HG02610 (cell line): ENCODE results near the gene HPD.
A peak's percentile ranks its signal among the peaks of the same experiment; 100 is the strongest.
"Not testable (repeated sequence)": the region's sequence is repeated elsewhere in the genome, so short reads cannot be mapped to it uniquely, and the experiment has no call there.

Experiments
- ATAC-seq: cut with Tn5 transposase; IDR thresholded peaks from one replicate; pipeline ENCODE4 v1.9.1; 2021; ENCODE audit warnings: mild to moderate bottlenecking, moderate library complexity; ENCODE audit not compliant: unreplicated experiment

The HPD gene

GRCh38 chr12:121858662-121859572, at the start of gene HPD:
Gene HPD (minus strand): TSS chr12:121858859. CDS start chr12:121858823, 36 bp downstream.
- ATAC-seq = no peak

DNA sequence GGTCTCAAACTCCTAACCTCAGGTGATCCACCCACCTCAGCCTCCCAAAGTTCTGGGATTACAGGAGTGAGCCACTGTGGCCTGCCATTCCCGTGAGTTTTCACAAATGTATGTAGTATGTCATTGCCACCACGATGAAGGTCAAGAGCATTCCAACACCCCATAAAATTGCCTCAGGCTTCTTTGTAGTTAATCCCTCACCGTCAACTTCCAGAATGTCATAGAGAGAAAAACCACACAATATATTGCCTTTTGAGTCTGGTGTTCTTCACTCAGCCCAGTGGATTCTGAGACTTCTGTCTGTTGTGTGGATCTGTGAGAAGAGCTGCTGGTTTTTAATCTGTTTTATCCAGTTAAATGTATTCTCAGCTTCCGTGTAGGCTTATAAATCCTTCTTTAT, 47.1 kb upstream of the HPD start:
- ATAC-seq = no peak

- no peak for ATAC-seq
These were observed 44.5 kb upstream of the HPD start for GRCh38 chr12:121903202-121903601.

- ATAC-seq = no peak
These were observed 40.9 kb upstream of the HPD start for GRCh38 chr12:121899590-121899989.

DNA sequence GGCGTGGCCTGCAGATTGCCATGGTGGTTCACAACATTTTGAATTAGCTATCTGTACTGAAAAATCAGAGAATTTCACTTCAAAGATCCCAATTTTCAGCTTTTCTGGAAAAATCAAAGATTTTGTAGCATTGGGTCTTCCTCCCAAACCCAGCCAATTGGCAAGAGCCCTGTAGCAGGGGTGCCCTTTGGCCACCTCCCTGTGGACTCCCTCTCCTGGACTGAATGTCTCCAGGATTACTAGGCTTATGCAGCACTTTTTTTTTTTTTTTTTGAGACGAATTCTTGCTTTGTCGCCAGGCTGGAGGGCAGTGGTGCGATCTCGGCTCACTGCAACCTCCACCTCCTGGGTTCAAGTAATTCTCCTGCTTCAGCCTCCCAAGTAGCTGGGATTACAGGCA, 39.6 kb upstream of the HPD start:
- no peak for ATAC-seq

GRCh38 chr12:121894633-121895032, 36.0 kb upstream of the HPD start:
- ATAC-seq = no peak

GRCh38 chr12:121893961-121894460, 35.4 kb upstream of the HPD start:
- ATAC-seq = no peak

GRCh38 chr12:121892673-121893561, 34.3 kb upstream of the HPD start:
- no peak for ATAC-seq

- ATAC-seq = not testable (repeated sequence)
These were observed 31.0 kb upstream of the HPD start for GRCh38 chr12:121889661-121890060.

DNA sequence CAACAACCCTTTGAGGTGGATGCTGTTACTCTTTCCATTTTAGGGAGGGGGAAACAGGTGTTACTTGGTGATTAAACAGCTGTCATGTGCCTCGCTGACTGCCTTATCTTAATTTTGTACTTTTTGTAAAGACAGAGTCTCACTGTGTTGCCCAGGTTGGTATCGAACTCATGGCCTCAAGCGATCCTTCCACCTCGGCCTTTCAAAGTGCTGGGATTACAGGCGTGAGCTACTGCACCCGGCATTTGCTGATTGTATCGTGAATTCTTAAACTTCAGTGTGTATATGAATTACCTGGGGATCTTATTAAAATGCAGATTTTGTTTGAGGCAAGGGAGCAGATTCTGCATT, 30.6 kb upstream of the HPD start:
- ATAC-seq = no peak

DNA sequence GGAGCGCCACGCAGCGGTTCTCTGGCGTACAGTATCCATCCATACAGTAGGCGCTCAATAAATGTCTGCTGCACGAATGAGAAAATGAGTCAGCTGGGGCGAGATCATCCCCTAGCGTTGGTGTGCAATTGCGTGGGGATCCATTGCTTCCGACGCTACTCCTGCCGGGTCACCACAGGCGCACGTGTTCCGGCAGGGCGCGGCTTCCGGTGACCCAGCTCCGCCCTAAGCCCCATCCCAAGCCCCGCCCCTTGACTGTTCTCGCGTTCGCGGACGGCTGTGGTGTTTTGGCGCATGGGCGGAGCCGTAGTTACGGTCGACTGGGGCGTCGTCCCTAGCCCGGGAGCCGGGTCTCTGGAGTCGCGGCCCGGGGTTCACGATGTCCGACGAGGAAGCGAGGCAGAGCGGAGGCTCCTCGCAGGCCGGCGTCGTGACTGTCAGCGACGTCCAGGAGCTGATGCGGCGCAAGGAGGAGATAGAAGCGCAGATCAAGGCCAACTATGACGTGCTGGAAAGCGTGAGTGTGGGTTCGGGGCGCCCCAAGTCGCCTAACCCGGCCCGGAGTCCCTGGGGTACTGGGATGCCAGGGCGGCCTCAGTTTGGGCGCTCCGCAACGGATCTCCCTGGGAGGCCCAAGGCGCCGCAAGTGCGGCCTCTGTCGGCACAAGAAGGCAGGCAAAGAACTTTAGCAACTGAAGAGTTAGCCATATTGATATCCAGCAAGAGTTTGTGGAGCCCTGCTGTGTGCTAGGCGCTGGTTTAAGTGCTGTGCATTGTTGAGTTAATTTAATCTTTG, 30.0 kb upstream of the HPD start, which contains the start of gene PSMD9:
Gene PSMD9 (plus strand): TSS at position 313 of the 796 bp plus-strand sequence. CDS start 67 bp downstream, at position 380.
- ATAC-seq = peak; percentile 91

DNA sequence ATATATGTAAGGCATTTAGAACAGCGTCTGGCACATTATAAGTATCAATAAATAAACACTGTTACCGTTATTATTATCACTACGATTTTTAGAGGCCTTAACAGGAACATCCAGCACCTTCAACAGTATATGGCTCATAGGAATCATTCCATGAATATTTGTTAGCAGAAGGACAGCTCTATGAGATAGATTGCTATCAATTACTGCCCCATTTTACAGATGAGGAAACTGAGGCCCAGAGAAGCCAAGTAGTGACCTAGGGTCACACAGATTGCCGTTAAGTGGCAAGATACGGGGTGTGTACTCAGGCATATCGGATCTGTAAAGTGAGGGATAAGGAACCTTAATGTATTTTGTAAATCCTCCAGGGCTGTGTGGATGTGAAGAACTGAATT, 29.4 kb upstream of the HPD start:
- ATAC-seq = no peak

- ATAC-seq = not testable (repeated sequence)
These were observed 26.5 kb upstream of the HPD start for GRCh38 chr12:121885129-121885528.

GRCh38 chr12:121883315-121883660, 24.6 kb upstream of the HPD start:
- ATAC-seq = no peak

DNA sequence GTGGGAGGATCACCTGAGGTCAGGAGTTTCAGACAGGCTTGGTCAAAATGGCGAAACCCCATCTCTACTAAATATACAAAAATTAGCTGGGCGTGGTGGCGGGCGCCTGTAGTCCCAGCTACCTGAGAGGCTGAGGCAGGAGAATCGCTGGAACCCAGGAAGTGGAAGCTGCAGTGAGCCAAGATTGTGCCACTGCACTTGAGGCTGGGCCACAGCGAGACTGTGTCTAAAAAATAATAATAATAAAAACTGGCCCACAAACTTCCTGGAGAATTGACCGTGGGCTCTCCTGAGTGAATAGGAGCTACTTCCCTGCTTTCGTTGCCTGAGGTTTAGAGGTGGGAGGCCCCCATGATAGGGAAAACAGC, 17.4 kb upstream of the HPD start:
- not testable (repeated sequence) for ATAC-seq

- no peak for ATAC-seq
These were observed 16.9 kb upstream of the HPD start for GRCh38 chr12:121875582-121875981.

- no peak for ATAC-seq
These were observed 15.4 kb upstream of the HPD start for GRCh38 chr12:121874071-121874470.

DNA sequence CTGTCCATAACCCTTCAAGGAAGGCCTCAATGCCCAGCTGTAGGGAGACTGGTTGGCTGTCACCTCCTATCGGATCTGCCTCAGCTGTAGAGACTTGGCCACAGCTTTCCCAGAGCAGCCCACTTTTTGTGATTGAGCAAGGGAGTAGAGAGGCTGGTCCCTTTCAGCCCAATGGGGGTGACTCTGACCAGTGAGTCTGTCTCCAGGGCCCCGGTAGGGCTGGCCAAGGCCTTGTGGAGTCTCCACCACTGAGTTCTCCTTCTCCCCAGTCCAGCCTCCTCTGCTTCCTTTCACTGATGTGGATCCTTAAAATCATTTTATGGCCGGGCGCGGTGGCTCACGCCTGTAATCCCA, 14.5 kb upstream of the HPD start:
- no peak for ATAC-seq

GRCh38 chr12:121872546-121873215, 14.0 kb upstream of the HPD start:
- ATAC-seq = no peak

GRCh38 chr12:121871467-121871866, 12.8 kb upstream of the HPD start:
- ATAC-seq = no peak
